22Rv1 (cell line): ENCODE measurements around the gene EEF1AKMT3.

Source experiments
- CTCF ChIP-seq: fragments of 450-650 bp; IDR thresholded peaks from 2 replicates; pipeline ENCODE4 v1.5.1; 2017; ENCODE audit warnings: mild to moderate bottlenecking
- ZFX ChIP-seq: fragments of 450-650 bp; IDR thresholded peaks from 2 replicates; pipeline ENCODE4 v1.6.1; 2017; ENCODE audit warnings: antibody characterized with exemption, borderline replicate concordance

- TF ChIP-seq CTCF (no peak), ZFX (no peak)
Measured at GRCh38 chr12:57765698-57766463, 6.5 kb upstream of the EEF1AKMT3 start.
